Activated CD8-positive, alpha-beta T cell treated with anti-CD3 and anti-CD28 coated beads, Interleukin-2, amount 10 ng/mL, durations not matched to agents 7 days and 5 days (primary cell): ENCODE data around the gene PRKAR1B. TPM values are rescaled to one million over a fixed set of nuclear protein-coding genes. Genes with fewer than 3 reads are reported as not detected.

Source experiments
- ATAC-seq: fragments of 150-1000 bp; cut with Tn5 transposase; one replicate; pipeline ENCODE4 v1.10.0; 2021; ENCODE audit warnings: moderate library complexity
- CTCF ChIA-PET: fragments of 350-600 bp; sonication (Branson Sonifier 250); formaldehyde crosslinking; loops from one replicate; lab custom pipeline; 2021; ENCODE audit warnings: antibody characterized with exemption; lab: Charles Lee
- POLR2A ChIA-PET: fragments of 350-600 bp; sonication (Branson Sonifier 250); formaldehyde crosslinking; loops from one replicate; lab custom pipeline; 2021; ENCODE audit warnings: antibody characterized with exemption; lab: Charles Lee
- DNase-seq: peaks from one replicate; pipeline ENCODE4 v3.0.0-alpha.2; 2020
- H3K27ac Mint-ChIP-seq: one replicate; pipeline ENCODE4 v1.8.0; 2021; ENCODE audit warnings: mild to moderate bottlenecking, mixed read lengths
- H3K27me3 Mint-ChIP-seq: one replicate; pipeline ENCODE4 v1.8.0; 2021; ENCODE audit warnings: low read depth, mixed read lengths
- H3K36me3 Mint-ChIP-seq: one replicate; pipeline ENCODE4 v1.8.0; 2021; ENCODE audit warnings: low read depth, mixed read lengths
- H3K4me1 Mint-ChIP-seq: one replicate; pipeline ENCODE4 v1.8.0; 2021; ENCODE audit warnings: low read depth, mixed read lengths
- H3K4me3 Mint-ChIP-seq: one replicate; pipeline ENCODE4 v1.8.0; 2021; ENCODE audit warnings: mild to moderate bottlenecking, mixed read lengths
- H3K9me3 Mint-ChIP-seq: one replicate; pipeline ENCODE4 v1.8.0; 2022; ENCODE audit warnings: mixed read lengths; ENCODE audit not compliant: insufficient read depth
- total RNA-seq, 2 experiments: library from RNA; stranded (reverse); gene quantifications; one replicate each; pipeline ENCODE4 v1.2.3, GENCODE V29; 2021

The PRKAR1B gene
- total RNA-seq, 2 experiments from 2014 or later = 56.5 to 58.2 TPM

GRCh38 chr7:734808-735207 lies 7.7 kb upstream of the PRKAR1B start:
- DNase-seq (no peak), ATAC-seq (no peak)
- Mint-ChIP-seq H3K36me3 (peaks cover 26% of the 10 kb centered on the region), H3K4me3 (no peak overlapping the region), H3K27ac (no peak overlapping the region), H3K9me3 (no peaks in the 10 kb centered on the region), H3K27me3 (no peaks in the 10 kb centered on the region), H3K4me1 (peaks cover 2% of the 10 kb centered on the region)
- CTCF ChIA-PET = no interaction called here
- POLR2A ChIA-PET = no interaction called here

GRCh38 chr7:734214-734613 lies 7.1 kb upstream of the PRKAR1B start:
- H3K4me3 Mint-ChIP-seq = no peak overlapping the region
- peaks cover 27% of the 10 kb centered on the region for H3K36me3 Mint-ChIP-seq
- CTCF ChIA-PET = no interaction called here
- H3K27ac Mint-ChIP-seq = no peak overlapping the region
- POLR2A ChIA-PET = no interaction called here
- no peak for DNase-seq
- no peak for ATAC-seq
- H3K27me3 Mint-ChIP-seq = no peaks in the 10 kb centered on the region
- H3K9me3 Mint-ChIP-seq = no peaks in the 10 kb centered on the region
- H3K4me1 Mint-ChIP-seq = peaks cover 2% of the 10 kb centered on the region

- POLR2A ChIA-PET = no interaction called here
- no peak for DNase-seq
- Mint-ChIP-seq H3K27me3 (no peaks in the 10 kb centered on the region), H3K36me3 (peaks cover 26% of the 10 kb centered on the region), H3K4me3 (no peak overlapping the region), H3K27ac (peak overlapping the region; percentile 14), H3K4me1 (peaks cover 14% of the 10 kb centered on the region), H3K9me3 (no peaks in the 10 kb centered on the region)
- ATAC-seq = no peak
- CTCF ChIA-PET = interaction anchor here (1.1 kb wide), 1 partner anchor 367 kb away, joined by 3 read pairs; no protein-coding TSS in a partner anchor
These were observed 5.5 kb upstream of the PRKAR1B start for GRCh38 chr7:732556-732955.

- H3K4me3 Mint-ChIP-seq = no peak overlapping the region
- H3K4me1 Mint-ChIP-seq = peaks cover 16% of the 10 kb centered on the region
- peaks cover 23% of the 10 kb centered on the region for H3K36me3 Mint-ChIP-seq
- no peaks in the 10 kb centered on the region for H3K9me3 Mint-ChIP-seq
- ATAC-seq (no peak), DNase-seq (no peak)
- ChIA-PET CTCF (interaction anchor here (1.1 kb wide), 1 partner anchor 366 kb away, joined by 3 read pairs; no protein-coding TSS in a partner anchor), POLR2A (no interaction called here)
- H3K27me3 Mint-ChIP-seq = no peaks in the 10 kb centered on the region
- no peak overlapping the region for H3K27ac Mint-ChIP-seq
These were observed 5.0 kb upstream of the PRKAR1B start for GRCh38 chr7:732094-732541.

- no peaks in the 10 kb centered on the region for H3K9me3 Mint-ChIP-seq
- DNase-seq = no peak
- no peak overlapping the region for H3K27ac Mint-ChIP-seq
- no peaks in the 10 kb centered on the region for H3K27me3 Mint-ChIP-seq
- ChIA-PET CTCF (interaction anchor here (1.1 kb wide), 1 partner anchor 366 kb away, joined by 3 read pairs; no protein-coding TSS in a partner anchor), POLR2A (no interaction called here)
- H3K4me3 Mint-ChIP-seq = no peak overlapping the region
- no peak for ATAC-seq
- H3K36me3 Mint-ChIP-seq = peaks cover 23% of the 10 kb centered on the region
- H3K4me1 Mint-ChIP-seq = peaks cover 16% of the 10 kb centered on the region
These were observed 4.5 kb upstream of the PRKAR1B start for GRCh38 chr7:731440-732085.

- Mint-ChIP-seq H3K27me3 (no peaks in the 10 kb centered on the region), H3K27ac (no peak overlapping the region), H3K4me1 (peaks cover 20% of the 10 kb centered on the region), H3K9me3 (no peaks in the 10 kb centered on the region), H3K36me3 (peaks cover 26% of the 10 kb centered on the region), H3K4me3 (no peak overlapping the region)
- DNase-seq = no peak
- no peak for ATAC-seq
- CTCF ChIA-PET = no interaction called here
- POLR2A ChIA-PET = no interaction called here
These were observed 3.7 kb upstream of the PRKAR1B start for GRCh38 chr7:730501-731439.

GRCh38 chr7:729140-730000 lies 2.3 kb upstream of the PRKAR1B start:
- Mint-ChIP-seq H3K27me3 (no peaks in the 10 kb centered on the region), H3K4me1 (peaks cover 28% of the 10 kb centered on the region), H3K9me3 (peaks cover 3% of the 10 kb centered on the region), H3K4me3 (peak overlapping the region; percentile 18), H3K27ac (no peak overlapping the region), H3K36me3 (peaks cover 40% of the 10 kb centered on the region)
- DNase-seq (no peak), ATAC-seq (no peak)
- ChIA-PET CTCF (no interaction called here), POLR2A (interaction anchor here (1.5 kb wide), 1 partner anchor 111 kb away, joined by 6 read pairs; no protein-coding TSS in a partner anchor)

GRCh38 chr7:728602-729001 lies 1.5 kb upstream of the PRKAR1B start:
- peaks cover 28% of the 10 kb centered on the region for H3K4me1 Mint-ChIP-seq
- DNase-seq = no peak
- H3K36me3 Mint-ChIP-seq = peaks cover 48% of the 10 kb centered on the region
- ChIA-PET POLR2A (interaction anchor here (1.5 kb wide), 1 partner anchor 110 kb away, joined by 6 read pairs; no protein-coding TSS in a partner anchor), CTCF (interaction anchor here (1.0 kb wide), 1 partner anchor 407 kb away, joined by 3 read pairs; no protein-coding TSS in a partner anchor)
- H3K4me3 Mint-ChIP-seq = peak overlapping the region; percentile 81
- H3K27ac Mint-ChIP-seq = peak overlapping the region; percentile 43
- peaks cover 8% of the 10 kb centered on the region for H3K9me3 Mint-ChIP-seq
- ATAC-seq = no peak
- no peaks in the 10 kb centered on the region for H3K27me3 Mint-ChIP-seq

- DNase-seq (no peak), ATAC-seq (no peak)
- ChIA-PET CTCF (interaction anchor here (1.0 kb wide), 1 partner anchor 406 kb away, joined by 3 read pairs; no protein-coding TSS in a partner anchor), POLR2A (interaction anchor here (0.8 to 1.5 kb wide), 3 partner anchors 110 to 146 kb away, joined by 3 to 6 read pairs (median 3); no protein-coding TSS in a partner anchor)
- Mint-ChIP-seq H3K9me3 (peaks cover 9% of the 10 kb centered on the region), H3K27me3 (no peaks in the 10 kb centered on the region), H3K4me1 (peaks cover 28% of the 10 kb centered on the region), H3K4me3 (peak overlapping the region; percentile 81), H3K27ac (peak overlapping the region; percentile 43), H3K36me3 (peaks cover 55% of the 10 kb centered on the region)
These were observed 852 bp upstream of the PRKAR1B start for GRCh38 chr7:727806-728460.

GRCh38 chr7:726854-727103 lies 302 bp downstream of the PRKAR1B start:
- peaks cover 28% of the 10 kb centered on the region for H3K4me1 Mint-ChIP-seq
- H3K27me3 Mint-ChIP-seq = no peaks in the 10 kb centered on the region
- peaks cover 58% of the 10 kb centered on the region for H3K36me3 Mint-ChIP-seq
- H3K4me3 Mint-ChIP-seq = no peak overlapping the region
- ATAC-seq (peak; percentile 50), DNase-seq (no peak)
- ChIA-PET CTCF (no interaction called here), POLR2A (interaction anchor here (1.3 to 1.8 kb wide), 2 partner anchors 109 to 125 kb away, joined by 3 to 10 read pairs; no protein-coding TSS in a partner anchor)
- peaks cover 16% of the 10 kb centered on the region for H3K9me3 Mint-ChIP-seq
- H3K27ac Mint-ChIP-seq = no peak overlapping the region
